ENCODE data around the gene NDUFV1.

- TF ChIP-seq, protein P1, sequence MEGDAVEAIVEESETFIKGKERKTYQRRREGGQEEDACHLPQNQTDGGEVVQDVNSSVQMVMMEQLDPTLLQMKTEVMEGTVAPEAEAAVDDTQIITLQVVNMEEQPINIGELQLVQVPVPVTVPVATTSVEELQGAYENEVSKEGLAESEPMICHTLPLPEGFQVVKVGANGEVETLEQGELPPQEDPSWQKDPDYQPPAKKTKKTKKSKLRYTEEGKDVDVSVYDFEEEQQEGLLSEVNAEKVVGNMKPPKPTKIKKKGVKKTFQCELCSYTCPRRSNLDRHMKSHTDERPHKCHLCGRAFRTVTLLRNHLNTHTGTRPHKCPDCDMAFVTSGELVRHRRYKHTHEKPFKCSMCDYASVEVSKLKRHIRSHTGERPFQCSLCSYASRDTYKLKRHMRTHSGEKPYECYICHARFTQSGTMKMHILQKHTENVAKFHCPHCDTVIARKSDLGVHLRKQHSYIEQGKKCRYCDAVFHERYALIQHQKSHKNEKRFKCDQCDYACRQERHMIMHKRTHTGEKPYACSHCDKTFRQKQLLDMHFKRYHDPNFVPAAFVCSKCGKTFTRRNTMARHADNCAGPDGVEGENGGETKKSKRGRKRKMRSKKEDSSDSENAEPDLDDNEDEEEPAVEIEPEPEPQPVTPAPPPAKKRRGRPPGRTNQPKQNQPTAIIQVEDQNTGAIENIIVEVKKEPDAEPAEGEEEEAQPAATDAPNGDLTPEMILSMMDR (IDR thresholded peaks at IDR 0.05): no peak
- no peak for TF ChIP-seq POLR2A (IDR thresholded peaks at IDR 0.05)
Measured at GRCh38 chr11:67571443-67571842, 35.3 kb upstream of the NDUFV1 start.
